H54 (cell line): ENCODE data around the gene RPH3AL.

Experiments used
- DNase-seq: peaks from one replicate; pipeline ENCODE4 v3.0.0; 2011; ENCODE audit warnings: low spot score, mixed read lengths; ENCODE audit not compliant: insufficient read length
- FAIRE-seq: peaks from 3 replicates; lab custom pipeline; 2011; peaks lifted over from hg19 to GRCh38; lab: Jason Lieb, UNC
- POLR2A ChIP-seq: IDR thresholded peaks from 2 replicates; pipeline ENCODE4 v1.6.1; 2011; ENCODE audit warnings: low read depth, mild to moderate bottlenecking, low read length

RPH3AL gene

GRCh38 chr17:352421-353212 lies at the start of gene RPH3AL:
Gene RPH3AL (minus strand): TSS chr17:352807. CDS start chr17:327543, 25,264 bp downstream.
- no peak for FAIRE-seq

GRCh38 chr17:400257-400656 lies 47.6 kb upstream of the RPH3AL start:
- no peak for DNase-seq
- TF ChIP-seq POLR2A = no peak
- FAIRE-seq = no peak

More at GRCh38 chr17:352421-353212, at the start of gene RPH3AL:
- no peak for TF ChIP-seq POLR2A
- DNase-seq = no peak

DNA sequence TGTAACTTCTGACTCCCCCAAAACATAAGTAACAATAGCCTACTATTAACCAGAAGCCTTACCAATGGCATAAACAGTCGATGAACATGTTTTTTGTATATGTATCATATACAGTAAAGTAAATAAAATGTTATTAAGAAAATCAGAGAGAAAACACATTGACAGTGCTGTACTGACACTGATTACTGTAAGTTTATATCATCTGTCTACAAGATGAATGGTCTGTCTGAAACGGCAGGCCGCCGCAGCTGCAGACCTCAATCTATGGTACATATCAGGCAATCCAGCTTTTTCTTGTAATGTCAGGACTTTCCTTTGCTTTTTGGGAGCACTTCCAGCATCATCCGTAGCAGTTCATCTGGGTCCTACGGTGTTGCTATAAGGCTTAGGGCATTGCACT lies 44.2 kb upstream of the RPH3AL start:
- DNase-seq (no peak), FAIRE-seq (no peak)
- no peak for TF ChIP-seq POLR2A

DNA sequence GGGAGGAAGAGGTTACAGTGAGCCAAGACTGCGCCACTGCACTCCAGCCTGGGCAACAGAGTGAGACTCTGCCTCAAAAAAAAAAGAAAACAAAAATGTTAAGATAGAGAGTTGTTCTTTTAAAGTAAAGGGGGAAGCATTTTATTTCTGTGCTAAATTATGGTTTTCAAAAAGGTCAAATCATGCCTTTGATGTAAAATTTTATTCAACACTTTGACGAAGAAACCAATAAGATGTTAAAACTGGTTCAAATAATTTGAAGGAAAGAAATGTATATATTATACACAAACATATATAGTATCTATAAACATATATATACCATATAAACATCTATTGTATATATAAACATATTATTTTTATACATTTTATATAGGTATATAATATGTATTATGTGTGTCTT lies 43.4 kb upstream of the RPH3AL start:
- TF ChIP-seq POLR2A = no peak
- no peak for FAIRE-seq
- no peak for DNase-seq

- FAIRE-seq (no peak), DNase-seq (no peak)
- no peak for TF ChIP-seq POLR2A
Measured at GRCh38 chr17:395179-395578, 42.6 kb upstream of the RPH3AL start.

DNA sequence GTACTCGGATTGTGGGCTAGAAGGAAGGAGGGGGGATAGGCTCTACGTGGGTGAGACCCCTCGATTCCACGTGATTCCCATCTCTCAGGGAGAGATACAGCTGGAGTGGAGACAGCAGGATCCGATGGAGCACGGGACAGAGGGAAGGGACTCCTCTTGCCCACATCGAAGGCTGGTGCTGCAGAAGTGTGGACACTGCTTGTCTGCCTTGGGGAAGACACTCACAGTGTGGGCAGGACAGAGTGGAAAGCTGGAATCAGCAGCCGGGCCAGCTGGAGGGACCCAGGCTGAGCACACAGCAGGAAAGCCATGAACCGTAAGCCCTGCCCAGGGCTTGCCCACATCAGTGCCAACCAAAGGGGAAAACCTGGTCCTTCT lies 42.1 kb upstream of the RPH3AL start:
- DNase-seq (no peak), FAIRE-seq (no peak)
- no peak for TF ChIP-seq POLR2A

DNA sequence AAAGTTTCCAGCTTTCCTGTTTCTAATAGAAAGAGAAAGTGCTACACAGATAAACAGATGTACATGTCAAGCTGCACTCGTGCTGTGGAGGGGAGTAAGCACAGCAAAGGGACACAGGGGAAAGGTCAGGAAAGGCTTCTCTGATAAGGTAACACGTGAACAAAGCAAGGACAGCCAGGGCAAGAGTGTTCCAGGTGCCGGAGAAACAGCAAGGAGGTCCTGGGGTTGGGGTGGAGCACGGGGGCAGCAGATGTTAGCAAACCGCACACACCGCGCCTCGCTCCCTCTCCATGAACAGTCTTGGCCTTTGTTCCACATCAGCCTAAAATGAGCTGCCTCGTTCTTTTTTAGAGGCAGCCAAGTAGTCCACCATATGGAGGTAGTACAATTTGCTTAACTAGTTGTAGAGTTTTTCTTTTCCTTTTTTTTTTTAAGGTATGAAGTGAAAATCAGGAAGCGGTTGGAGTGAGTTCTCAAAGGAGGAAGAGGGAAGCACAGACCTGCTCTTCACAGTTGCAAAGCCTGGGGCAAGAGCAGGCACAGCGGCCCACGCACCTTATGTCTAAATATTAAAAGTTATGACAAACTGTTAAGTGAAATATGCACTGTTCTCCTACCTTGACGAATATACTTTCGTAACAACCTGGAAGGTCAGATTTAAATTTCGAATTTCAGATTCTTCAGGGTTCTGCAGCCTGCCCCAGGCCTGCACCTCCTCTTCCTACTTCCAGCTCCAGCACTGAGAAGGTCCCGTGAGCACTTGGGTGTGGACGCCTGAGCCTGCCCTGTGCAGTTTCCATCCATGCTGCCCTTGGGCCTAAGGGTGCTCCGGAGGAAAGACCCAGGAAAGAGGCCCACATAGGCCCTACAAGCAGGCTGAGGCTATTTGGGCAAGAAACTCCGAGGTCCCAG lies 41.5 kb upstream of the RPH3AL start:
- FAIRE-seq = no peak
- TF ChIP-seq POLR2A = no peak
- no peak for DNase-seq

GRCh38 chr17:391850-392249 lies 39.2 kb upstream of the RPH3AL start:
- no peak for TF ChIP-seq POLR2A

DNA sequence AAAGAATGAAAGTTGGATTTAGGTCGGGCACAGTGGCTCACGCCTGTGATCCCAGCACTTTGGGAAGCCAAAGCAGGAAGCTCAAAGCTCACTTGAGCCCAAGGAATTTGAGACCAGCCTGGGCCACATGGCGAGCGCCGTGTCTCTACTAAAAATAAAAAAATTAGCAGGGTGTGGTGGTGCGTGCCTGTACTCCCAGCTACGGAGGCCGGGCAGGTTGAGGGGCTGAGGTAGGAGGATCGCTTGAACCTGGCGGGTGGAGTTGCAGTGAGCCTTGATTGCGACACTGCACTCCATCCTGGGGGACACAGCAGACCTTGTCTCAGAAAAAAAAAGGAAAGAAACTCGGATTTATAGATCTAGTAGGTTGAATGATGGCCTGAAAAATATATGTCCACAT lies 37.4 kb upstream of the RPH3AL start:
- DNase-seq (no peak), FAIRE-seq (no peak)
- no peak for TF ChIP-seq POLR2A

More at GRCh38 chr17:391850-392249, 39.2 kb upstream of the RPH3AL start:
- DNase-seq (no peak), FAIRE-seq (no peak)

DNA sequence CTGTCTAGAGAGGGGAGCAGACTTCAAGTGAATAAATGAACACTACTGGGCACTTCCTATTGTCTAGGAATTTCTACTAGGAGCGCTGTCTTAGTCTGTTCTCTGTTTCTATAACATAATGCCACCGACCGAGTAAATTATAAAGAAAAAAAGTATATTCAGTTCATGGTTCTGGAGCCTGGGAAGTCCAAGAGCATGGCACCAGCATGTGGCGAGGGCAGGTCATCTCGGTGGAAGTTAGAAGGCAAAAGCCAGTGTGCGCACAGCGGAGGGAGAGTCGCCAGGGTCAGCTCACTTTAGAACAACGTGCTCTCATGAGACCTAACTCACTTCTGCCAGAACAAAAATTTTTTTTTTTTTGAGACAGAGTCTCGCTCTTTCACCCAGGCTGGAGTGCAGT lies 35.5 kb upstream of the RPH3AL start:
- FAIRE-seq = no peak
- no peak for TF ChIP-seq POLR2A
- DNase-seq = no peak

GRCh38 chr17:386141-386876 lies 33.7 kb upstream of the RPH3AL start:
- no peak for TF ChIP-seq POLR2A
- DNase-seq (peak; percentile 92), FAIRE-seq (no peak)

GRCh38 chr17:385836-386140 lies 33.2 kb upstream of the RPH3AL start:
- no peak for TF ChIP-seq POLR2A
- DNase-seq = no peak
- FAIRE-seq = no peak

DNA sequence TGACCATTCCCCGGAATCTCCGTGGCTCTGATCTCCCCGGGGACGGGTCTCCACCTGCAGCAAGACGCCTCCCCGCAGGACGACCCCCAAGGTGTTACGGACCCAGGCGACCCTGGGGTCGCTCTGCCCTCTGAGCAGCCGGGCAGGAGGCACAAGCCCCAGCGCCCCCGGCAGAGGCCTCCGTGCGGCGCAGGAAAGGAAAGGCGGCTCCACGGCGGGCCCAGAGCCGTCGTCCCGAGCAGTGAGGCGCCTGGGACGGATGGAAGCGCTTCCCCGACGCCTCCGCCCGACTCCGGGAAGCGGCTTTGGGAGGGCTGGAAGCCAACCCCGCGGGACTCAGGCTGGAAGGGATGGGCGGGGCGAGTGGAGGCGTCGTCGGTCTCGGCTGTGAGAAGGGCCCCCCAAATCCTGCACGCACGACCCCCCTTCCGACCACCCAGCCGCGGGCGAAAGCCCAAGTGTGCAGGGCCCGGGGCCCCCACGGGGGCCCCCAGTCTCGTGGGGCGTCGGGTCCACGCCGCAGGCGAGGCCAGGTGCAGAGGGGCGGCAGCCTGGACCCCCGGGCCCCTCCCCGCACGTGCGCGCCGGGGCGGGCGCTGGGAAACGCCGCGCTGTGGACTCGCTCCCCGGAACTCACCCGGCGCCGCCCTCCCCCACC lies 32.7 kb upstream of the RPH3AL start:
- DNase-seq (no peak), FAIRE-seq (no peak)
- no peak for TF ChIP-seq POLR2A
